Coronary artery (tissue), 2 donors: ENCODE measurements around the gene OR4C3.

Source experiments
- DNase-seq: peaks from one replicate; pipeline ENCODE4 v3.0.0-alpha.2; 2017; ENCODE audit warnings: low spot score
- H3K27ac ChIP-seq, 2 donors: fragments of 200-600 bp; sonication (generic); one replicate each; pipeline ENCODE4 v1.5.1; 2016 to 2019
- H3K4me3 ChIP-seq: fragments of 200-600 bp; sonication (generic); 2 replicates; pipeline ENCODE4 v1.5.1; 2016; ENCODE audit warnings: mild to moderate bottlenecking, moderate library complexity
- CTCF ChIP-seq: fragments of 200-600 bp; sonication (generic); IDR thresholded peaks from one replicate; pipeline ENCODE4 v1.5.1; 2019; ENCODE audit warnings: antibody characterized with exemption

OR4C3 gene

GRCh38 chr11:48366365-48366764 is 41.6 kb downstream of the OR4C3 start, which contains the start of gene OR4C5:
OR4C5 (minus strand) TSS chr11:48366465; CDS start chr11:48366465, 0 bp downstream.
- DNase-seq, result no peak
- no peak within 1 kb of the TSS for H3K4me3 ChIP-seq
- TF ChIP-seq CTCF, result no peak
- H3K27ac ChIP-seq, result no peak within 1 kb of the TSS
